Measurements from ENCODE around the gene ZNF467.

ZNF467 gene

GRCh38 chr7:149808311-149808710 lies 34.9 kb upstream of the ZNF467 start:
- FAIRE-seq (no peak), DNase-seq (ENCODE audit: insufficient read length, low spot score) (no peak)

DNA sequence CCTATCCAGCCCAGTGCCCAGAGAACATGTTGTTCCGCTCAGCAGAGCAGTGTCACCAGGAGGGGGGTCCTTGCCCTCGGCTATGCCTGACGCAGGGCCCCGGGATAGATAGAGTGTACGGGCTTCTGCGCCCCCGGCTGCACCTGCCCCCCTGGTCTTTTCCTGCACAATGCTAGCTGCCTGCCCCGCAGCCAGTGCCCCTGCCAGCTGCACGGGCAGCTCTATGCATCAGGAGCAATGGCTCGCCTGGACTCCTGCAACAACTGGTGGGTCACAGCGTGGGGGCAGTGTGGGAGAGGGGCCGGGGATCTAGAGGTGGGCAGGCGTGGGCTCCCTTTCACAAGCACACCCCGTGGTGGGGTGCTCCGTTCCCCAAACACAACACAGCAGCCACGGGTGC lies 33.3 kb upstream of the ZNF467 start:
- FAIRE-seq, result no peak
- no peak for DNase-seq (ENCODE audit: insufficient read length, low spot score)

DNA sequence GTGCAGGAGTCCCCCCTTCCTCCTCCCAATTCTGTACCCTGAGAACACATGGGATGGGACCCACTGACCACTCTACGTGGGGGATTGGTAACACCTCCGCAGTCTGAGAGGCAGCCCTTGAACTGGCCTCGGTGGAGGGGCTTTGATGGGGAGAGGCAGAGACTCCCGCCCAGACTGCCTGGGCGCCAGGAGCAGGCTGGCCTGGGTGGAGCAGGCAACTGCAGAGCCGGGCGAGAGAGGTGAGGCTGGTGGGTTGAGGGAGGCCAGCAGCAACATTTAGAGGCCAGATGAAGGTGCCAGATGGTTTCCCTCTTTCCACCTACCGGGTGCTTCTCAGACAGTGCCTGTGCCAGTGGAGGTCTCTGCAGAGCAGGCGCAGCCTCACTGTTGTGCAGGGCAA lies 30.7 kb upstream of the ZNF467 start:
- FAIRE-seq (no peak), DNase-seq (ENCODE audit: insufficient read length, low spot score) (no peak)

- no peak for DNase-seq (ENCODE audit: insufficient read length, low spot score)
- FAIRE-seq, result no peak
Observed at GRCh38 chr7:149803551-149804074, 30.2 kb upstream of the ZNF467 start.

DNA sequence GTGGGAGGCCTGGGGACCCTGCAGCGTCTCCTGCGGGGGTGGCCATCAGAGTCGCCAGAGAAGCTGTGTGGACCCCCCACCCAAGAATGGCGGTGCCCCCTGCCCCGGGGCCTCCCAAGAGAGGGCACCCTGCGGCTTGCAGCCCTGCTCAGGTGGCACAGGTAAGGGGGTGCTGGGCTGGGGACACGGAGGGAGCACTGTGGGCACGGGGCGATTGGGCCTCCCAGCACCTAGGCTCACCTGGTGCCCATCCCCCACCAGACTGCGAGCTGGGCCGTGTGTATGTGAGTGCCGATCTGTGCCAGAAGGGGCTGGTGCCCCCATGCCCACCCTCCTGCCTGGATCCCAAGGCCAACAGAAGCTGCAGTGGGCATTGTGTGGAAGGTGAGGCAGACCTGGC lies 29.6 kb upstream of the ZNF467 start:
- no peak for DNase-seq (ENCODE audit: insufficient read length, low spot score)
- no peak for FAIRE-seq

GRCh38 chr7:149801816-149802215 lies 28.4 kb upstream of the ZNF467 start:
- DNase-seq (ENCODE audit: insufficient read length, low spot score) (no peak), FAIRE-seq (no peak)

DNA sequence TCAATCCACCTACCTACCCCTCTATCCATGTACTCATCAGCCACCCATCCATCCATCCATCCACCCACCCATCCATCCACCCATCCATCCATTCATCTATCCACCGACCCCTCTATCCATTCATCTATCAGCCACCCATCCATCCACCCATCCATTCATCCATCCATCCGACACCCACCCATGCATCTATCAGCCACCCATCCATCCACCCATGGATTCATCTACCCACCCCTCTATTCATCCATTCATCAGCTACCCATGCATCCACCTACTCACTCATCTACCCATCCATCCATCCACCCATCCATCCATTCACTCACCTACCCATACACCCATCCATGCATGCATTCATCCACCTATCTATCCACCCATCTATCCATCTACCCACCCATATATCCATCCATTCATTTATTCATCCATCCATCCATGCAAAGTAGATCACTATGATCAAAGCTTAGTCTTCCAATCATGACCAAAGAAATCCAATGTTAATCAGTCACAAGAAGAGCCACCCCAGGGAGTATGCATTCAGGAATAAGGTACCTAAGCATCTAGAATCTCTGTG lies 27.7 kb upstream of the ZNF467 start:
- no peak for DNase-seq (ENCODE audit: insufficient read length, low spot score)
- no peak for FAIRE-seq

GRCh38 chr7:149800169-149800555 lies 26.8 kb upstream of the ZNF467 start:
- FAIRE-seq (no peak), DNase-seq (ENCODE audit: insufficient read length, low spot score) (no peak)

DNA sequence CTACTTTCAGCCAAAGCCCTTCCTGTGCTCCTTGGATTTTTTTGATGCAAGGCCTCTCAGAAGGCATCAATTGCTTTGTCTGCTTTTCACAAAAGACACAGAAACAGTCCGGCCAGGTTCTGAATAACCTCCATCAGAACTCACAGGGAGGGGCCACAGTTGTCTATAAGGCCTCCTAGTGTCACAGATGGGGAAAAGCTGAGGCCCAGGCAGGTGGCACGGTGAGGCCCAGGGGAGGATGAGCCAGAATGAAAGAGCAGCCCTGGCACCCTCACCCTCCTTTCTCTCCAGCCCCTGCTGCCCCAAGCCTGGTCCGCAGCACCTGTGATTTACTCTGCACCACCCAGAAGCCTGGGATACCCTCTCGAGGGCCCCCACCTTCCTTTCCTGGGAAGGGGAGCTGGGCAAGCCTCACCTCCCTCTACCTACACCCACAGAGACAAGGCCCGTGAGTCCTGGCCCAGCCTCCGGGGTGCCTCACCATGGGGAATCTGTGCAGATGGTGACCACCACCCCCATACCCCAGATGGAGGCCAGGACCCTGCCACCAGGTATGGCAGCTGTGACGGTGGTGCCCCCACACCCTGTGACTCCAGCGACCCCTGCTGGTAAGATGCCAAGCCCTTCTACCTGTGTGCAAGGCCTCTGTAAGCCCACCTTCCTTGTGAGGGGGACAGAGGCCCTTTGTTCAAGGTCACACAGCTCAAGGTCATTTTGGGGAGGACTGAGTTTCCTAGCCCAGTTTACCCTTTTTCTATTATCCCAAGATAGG lies 26.2 kb upstream of the ZNF467 start:
- DNase-seq (ENCODE audit: insufficient read length, low spot score) (peak; percentile 25), FAIRE-seq (no peak)

- FAIRE-seq (no peak), DNase-seq (ENCODE audit: insufficient read length, low spot score) (no peak)
Observed at GRCh38 chr7:149797771-149798170, 24.4 kb upstream of the ZNF467 start.

GRCh38 chr7:149796287-149796860 lies 23.0 kb upstream of the ZNF467 start:
- FAIRE-seq (no peak), DNase-seq (ENCODE audit: insufficient read length, low spot score) (no peak)

- FAIRE-seq, result no peak
Observed at GRCh38 chr7:149795126-149795525, 21.7 kb upstream of the ZNF467 start.

GRCh38 chr7:149794661-149795060 lies 21.3 kb upstream of the ZNF467 start:
- FAIRE-seq (no peak), DNase-seq (ENCODE audit: insufficient read length, low spot score) (no peak)

More at GRCh38 chr7:149795126-149795525, 21.7 kb upstream of the ZNF467 start:
- no peak for DNase-seq (ENCODE audit: insufficient read length, low spot score)

DNA sequence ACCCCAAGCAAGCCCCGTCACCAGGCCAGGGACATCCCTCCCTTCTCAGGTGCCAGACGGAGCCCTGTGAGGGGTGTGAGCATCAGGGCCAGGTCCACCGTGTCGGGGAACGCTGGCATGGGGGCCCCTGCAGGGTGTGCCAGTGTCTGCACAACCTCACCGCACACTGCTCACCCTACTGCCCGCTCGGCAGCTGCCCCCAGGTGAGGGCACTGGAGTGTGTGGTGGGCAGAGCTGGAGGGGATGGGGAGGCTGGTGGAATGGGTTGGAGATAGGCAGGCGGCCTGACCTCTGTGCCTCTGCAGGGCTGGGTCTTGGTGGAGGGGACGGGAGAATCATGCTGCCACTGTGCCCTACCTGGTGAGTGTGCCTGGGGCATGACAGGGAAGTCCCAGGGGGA lies 19.9 kb upstream of the ZNF467 start:
- FAIRE-seq (no peak), DNase-seq (ENCODE audit: insufficient read length, low spot score) (no peak)

DNA sequence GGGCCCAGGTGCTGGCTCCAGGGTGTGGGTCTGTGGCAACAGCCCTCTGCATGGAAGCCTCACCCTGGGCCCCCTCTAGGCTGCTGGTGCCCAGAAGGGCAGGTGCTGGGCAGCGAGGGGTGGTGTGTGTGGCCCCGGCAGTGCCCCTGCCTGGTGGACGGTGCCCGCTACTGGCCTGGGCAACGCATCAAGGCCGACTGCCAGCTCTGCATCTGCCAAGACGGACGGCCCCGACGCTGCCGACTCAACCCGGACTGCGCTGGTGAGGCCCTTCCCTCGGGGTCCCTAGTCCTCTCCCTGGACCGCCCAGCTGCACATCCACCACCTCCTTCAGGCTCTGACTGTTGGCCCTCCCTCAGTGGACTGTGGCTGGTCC lies 18.8 kb upstream of the ZNF467 start:
- no peak for FAIRE-seq

DNA sequence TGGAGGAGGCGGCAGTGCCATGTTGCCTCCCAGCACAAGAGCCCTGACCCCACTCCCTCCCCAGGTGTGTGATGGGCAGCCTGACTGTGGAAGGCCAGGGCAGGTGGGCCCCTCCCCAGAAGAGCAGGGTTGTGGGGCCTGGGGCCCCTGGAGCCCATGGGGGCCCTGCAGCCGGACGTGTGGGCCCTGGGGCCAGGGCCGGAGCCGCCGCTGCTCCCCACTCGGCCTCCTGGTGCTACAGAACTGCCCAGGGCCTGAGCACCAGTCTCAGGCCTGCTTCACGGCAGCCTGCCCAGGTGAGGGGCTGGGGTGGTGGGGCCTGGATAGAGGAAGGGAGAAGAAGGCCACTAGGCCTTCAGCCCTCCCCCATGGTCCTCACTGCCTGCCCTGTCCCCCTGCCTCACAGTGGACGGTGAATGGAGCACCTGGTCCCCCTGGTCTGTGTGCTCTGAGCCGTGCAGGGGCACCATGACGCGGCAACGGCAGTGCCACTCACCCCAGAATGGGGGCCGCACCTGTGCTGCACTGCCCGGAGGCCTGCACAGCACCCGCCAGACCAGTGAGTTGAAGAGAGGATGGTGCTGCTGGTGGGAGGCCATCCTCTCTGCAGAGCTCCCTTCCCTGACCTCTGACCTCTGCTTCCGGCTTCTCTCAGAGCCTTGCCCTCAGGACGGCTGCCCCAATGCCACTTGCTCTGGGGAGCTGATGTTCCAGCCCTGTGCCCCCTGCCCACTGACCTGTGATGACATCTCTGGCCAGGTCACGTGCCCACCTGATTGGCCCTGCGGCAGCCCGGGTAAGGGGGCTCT lies 18.2 kb upstream of the ZNF467 start:
- DNase-seq (ENCODE audit: insufficient read length, low spot score) (no peak), FAIRE-seq (no peak)

More for the DNA sequence above, 18.8 kb upstream of the ZNF467 start:
- no peak for DNase-seq (ENCODE audit: insufficient read length, low spot score)

GRCh38 chr7:149790754-149791360 lies 17.5 kb upstream of the ZNF467 start:
- DNase-seq (ENCODE audit: insufficient read length, low spot score), result no peak
- FAIRE-seq, result no peak

GRCh38 chr7:149790146-149790548 lies 16.8 kb upstream of the ZNF467 start:
- DNase-seq (ENCODE audit: insufficient read length, low spot score) (no peak), FAIRE-seq (no peak)

DNA sequence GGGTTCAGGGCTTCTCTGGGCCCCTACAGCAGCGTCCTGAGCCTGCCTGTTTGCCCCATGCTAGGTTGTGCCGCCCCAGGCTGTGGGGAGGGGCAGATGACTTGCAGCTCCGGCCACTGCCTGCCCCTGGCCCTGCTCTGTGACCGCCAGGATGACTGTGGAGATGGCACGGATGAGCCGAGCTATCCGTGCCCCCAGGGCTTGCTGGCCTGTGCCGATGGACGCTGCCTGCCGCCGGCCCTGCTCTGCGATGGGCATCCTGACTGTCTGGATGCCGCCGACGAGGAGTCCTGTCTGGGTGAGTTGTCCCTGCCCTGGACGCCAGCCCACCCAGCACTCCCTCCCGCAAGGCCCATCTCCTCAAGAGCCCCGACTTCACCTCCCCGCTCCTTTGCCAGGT lies 15.7 kb upstream of the ZNF467 start:
- DNase-seq (ENCODE audit: insufficient read length, low spot score) (no peak), FAIRE-seq (no peak)

GRCh38 chr7:149788300-149788851 lies 15.0 kb upstream of the ZNF467 start:
- no peak for FAIRE-seq
- no peak for DNase-seq (ENCODE audit: insufficient read length, low spot score)
